Caco-2 (cell line): ENCODE results near the gene FBXO10. TPM values are rescaled to one million over a fixed set of nuclear protein-coding genes. Genes with fewer than 3 reads are reported as not detected.

ENCODE experiments used
- BruUV-seq: library from RNA; stranded (reverse); fragments of 400-500 nt; replicated peaks from 2 replicates; lab custom pipeline; 2021; lab: Mats Ljungman, UMichigan
- CTCF ChIA-PET: fragments of 300-600 bp; sonication (Branson Sonifier 250); formaldehyde crosslinking; loops from one replicate; lab custom pipeline; 2022; ENCODE audit warnings: antibody characterized with exemption; lab: Charles Lee
- POLR2A ChIA-PET: fragments of 300-600 bp; sonication (Branson Sonifier 250); formaldehyde crosslinking; loops from one replicate; lab custom pipeline; 2022; ENCODE audit warnings: antibody characterized with exemption; lab: Charles Lee
- DNase-seq, 2 experiments: peaks; one replicate each; pipeline versions ENCODE4 v3.0.0 to v3.0.0-alpha.2; 2020 to 2022
- H3K27me3 ChIP-seq: replicated peaks from 2 replicates; pipeline ENCODE4 v1.6.0; 2011; ENCODE audit warnings: low read length; ENCODE audit not compliant: control insufficient read depth, insufficient read depth
- H3K36me3 ChIP-seq: 2 replicates; pipeline ENCODE4 v1.5.1; 2011; ENCODE audit warnings: low read length; ENCODE audit not compliant: control insufficient read depth, insufficient read depth
- H3K4me1 ChIP-seq: fragments of 250-450 bp; sonication (Bioruptor Pico); 2 replicates; pipeline ENCODE4 v1.5.1; 2020; ENCODE audit warnings: mild to moderate bottlenecking
- H3K4me3 ChIP-seq: 2 replicates; pipeline ENCODE4 v1.5.1; 2011; ENCODE audit warnings: low read depth, mild to moderate bottlenecking, control low read depth, low read length
- H3K9me3 ChIP-seq: fragments of 250-450 bp; sonication (Bioruptor Pico); 2 replicates; pipeline ENCODE4 v1.5.1; 2020; ENCODE audit warnings: mild to moderate bottlenecking, moderate library complexity
- H3K27ac Mint-ChIP-seq: one replicate; pipeline ENCODE4 v1.8.0; 2022; ENCODE audit warnings: mixed read lengths; ENCODE audit not compliant: unreplicated experiment
- H3K27me3 Mint-ChIP-seq: one replicate; pipeline ENCODE4 v1.8.0; 2022; ENCODE audit warnings: mixed read lengths; ENCODE audit not compliant: insufficient read depth, unreplicated experiment
- H3K36me3 Mint-ChIP-seq: one replicate; pipeline ENCODE4 v1.8.0; 2022; ENCODE audit warnings: mild to moderate bottlenecking, mixed read lengths; ENCODE audit not compliant: insufficient read depth, unreplicated experiment
- H3K4me1 Mint-ChIP-seq: one replicate; pipeline ENCODE4 v1.8.0; 2022; ENCODE audit warnings: low read depth, mixed read lengths; ENCODE audit not compliant: unreplicated experiment
- H3K4me3 Mint-ChIP-seq: one replicate; pipeline ENCODE4 v1.8.0; 2022; ENCODE audit warnings: mild to moderate bottlenecking, moderate library complexity, mixed read lengths; ENCODE audit not compliant: unreplicated experiment
- H3K9me3 Mint-ChIP-seq: one replicate; pipeline ENCODE4 v1.8.0; 2022; ENCODE audit warnings: mixed read lengths; ENCODE audit not compliant: unreplicated experiment
- intact Hi-C: fragments of 100-400 bp; cut with micrococcal nuclease; formaldehyde crosslinking; loops from one replicate; pipeline ENCODE4 v1.10.0; 2022; ENCODE audit not compliant: unreplicated experiment
- total RNA-seq: library from RNA; stranded (reverse); gene quantifications from 2 replicates; pipeline ENCODE4 v1.2.3, GENCODE V29; 2022
- TF ChIP-seq, protein P1 (sequence below), 2 experiments: fragments of 200-600 bp in 1 of 2; IDR thresholded peaks; 1 replicate in 1 of 2; 2 replicates in 1 of 2; pipeline versions ENCODE4 v1.5.1 to v1.8.0; 2011 to 2022; ENCODE audit warnings: antibody characterized with exemption in 1 of 2, control low read depth in 1 of 2, inconsistent platforms in 1 of 2, low read depth in 1 of 2, low read length in 1 of 2, mild to moderate bottlenecking in 1 of 2, moderate library complexity in 1 of 2; ENCODE audit not compliant: insufficient read depth in 1 of 2, severe bottlenecking in 1 of 2, unreplicated experiment in 1 of 2

Gene FBXO10
- total RNA-seq, 1 experiment from 2014 or later, result 6.9 TPM

DNA sequence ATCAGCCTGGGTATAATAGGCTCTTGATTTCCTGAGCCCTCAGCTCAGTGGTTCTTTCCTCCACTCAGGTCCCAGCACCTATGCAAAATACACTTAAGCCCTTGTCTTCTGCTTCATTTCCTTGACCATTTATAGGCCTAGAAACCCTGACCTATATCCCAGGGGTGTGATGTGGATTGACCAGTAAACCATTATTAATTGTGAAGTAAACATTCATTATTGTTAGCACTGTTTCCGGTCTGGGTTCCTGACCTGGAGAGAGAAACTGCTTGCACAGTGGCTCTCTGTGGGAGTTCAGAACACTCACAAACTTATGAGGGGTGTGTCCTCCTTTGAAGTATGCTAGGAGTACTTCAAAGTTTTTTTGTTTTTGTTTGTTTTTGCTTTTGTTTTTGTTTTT, 35.8 kb upstream of the FBXO10 start:
- H3K4me3 ChIP-seq, result no peak overlapping the region
- no peaks in the 10 kb centered on the region for H3K36me3 ChIP-seq
- DNase-seq, result no peak
- no peaks in the 10 kb centered on the region for H3K4me1 ChIP-seq
- H3K9me3 ChIP-seq, result no peaks in the 10 kb centered on the region
- no TSS peak for BruUV-seq
- Mint-ChIP-seq H3K27me3 (peaks cover 10% of the 10 kb centered on the region), H3K36me3 (no peaks in the 10 kb centered on the region), H3K9me3 (no peaks in the 10 kb centered on the region), H3K27ac (no peak overlapping the region), H3K4me3 (no peak overlapping the region), H3K4me1 (no peaks in the 10 kb centered on the region)
- CTCF ChIA-PET, result no interaction called here
- intact Hi-C loops, result no loop called here
- no peaks in the 10 kb centered on the region for H3K27me3 ChIP-seq
- POLR2A ChIA-PET, result no interaction called here
- TF ChIP-seq, protein P1, sequence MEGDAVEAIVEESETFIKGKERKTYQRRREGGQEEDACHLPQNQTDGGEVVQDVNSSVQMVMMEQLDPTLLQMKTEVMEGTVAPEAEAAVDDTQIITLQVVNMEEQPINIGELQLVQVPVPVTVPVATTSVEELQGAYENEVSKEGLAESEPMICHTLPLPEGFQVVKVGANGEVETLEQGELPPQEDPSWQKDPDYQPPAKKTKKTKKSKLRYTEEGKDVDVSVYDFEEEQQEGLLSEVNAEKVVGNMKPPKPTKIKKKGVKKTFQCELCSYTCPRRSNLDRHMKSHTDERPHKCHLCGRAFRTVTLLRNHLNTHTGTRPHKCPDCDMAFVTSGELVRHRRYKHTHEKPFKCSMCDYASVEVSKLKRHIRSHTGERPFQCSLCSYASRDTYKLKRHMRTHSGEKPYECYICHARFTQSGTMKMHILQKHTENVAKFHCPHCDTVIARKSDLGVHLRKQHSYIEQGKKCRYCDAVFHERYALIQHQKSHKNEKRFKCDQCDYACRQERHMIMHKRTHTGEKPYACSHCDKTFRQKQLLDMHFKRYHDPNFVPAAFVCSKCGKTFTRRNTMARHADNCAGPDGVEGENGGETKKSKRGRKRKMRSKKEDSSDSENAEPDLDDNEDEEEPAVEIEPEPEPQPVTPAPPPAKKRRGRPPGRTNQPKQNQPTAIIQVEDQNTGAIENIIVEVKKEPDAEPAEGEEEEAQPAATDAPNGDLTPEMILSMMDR (IDR thresholded peaks at IDR 0.05; ENCODE audit: insufficient read depth in 1 of 2, low read depth in 1 of 2, low read length in 1 of 2, severe bottlenecking in 1 of 2, unreplicated experiment in 1 of 2), result no peak

DNA sequence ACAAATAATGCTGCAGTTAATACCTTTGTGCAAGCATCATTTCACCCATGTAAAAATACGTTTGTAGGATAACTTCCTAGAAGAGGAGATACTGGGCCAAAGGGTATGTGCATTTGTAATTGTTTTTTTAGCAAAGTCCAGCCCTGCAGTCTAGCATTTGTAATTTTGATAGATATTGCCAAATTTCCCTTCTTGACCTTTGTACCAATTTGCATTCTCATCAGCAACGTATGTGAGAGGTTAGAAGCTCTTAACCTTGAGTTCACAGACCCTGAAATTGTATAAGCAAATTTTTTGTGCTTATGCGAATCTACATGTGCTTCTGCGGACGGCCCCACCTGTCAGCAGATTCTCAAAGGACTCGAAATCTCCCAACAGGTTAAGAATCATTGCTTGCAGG, 34.8 kb upstream of the FBXO10 start:
- no peak overlapping the region for H3K27ac Mint-ChIP-seq
- H3K27me3 Mint-ChIP-seq, result peaks cover 10% of the 10 kb centered on the region
- H3K4me3 ChIP-seq, result no peak overlapping the region
- intact Hi-C loops, result no loop called here
- H3K4me3 Mint-ChIP-seq, result no peak overlapping the region
- CTCF ChIA-PET, result no interaction called here
- POLR2A ChIA-PET, result no interaction called here
- H3K27me3 ChIP-seq, result no peaks in the 10 kb centered on the region
- TF ChIP-seq, protein P1 (IDR thresholded peaks at IDR 0.05; ENCODE audit: insufficient read depth in 1 of 2, low read depth in 1 of 2, low read length in 1 of 2, severe bottlenecking in 1 of 2, unreplicated experiment in 1 of 2), result no peak
- H3K9me3 ChIP-seq, result no peaks in the 10 kb centered on the region
- no peaks in the 10 kb centered on the region for H3K4me1 Mint-ChIP-seq
- no peak for DNase-seq
- H3K36me3 ChIP-seq, result no peaks in the 10 kb centered on the region
- no peaks in the 10 kb centered on the region for H3K36me3 Mint-ChIP-seq
- no peaks in the 10 kb centered on the region for H3K4me1 ChIP-seq
- H3K9me3 Mint-ChIP-seq, result no peaks in the 10 kb centered on the region
- no TSS peak for BruUV-seq

DNA sequence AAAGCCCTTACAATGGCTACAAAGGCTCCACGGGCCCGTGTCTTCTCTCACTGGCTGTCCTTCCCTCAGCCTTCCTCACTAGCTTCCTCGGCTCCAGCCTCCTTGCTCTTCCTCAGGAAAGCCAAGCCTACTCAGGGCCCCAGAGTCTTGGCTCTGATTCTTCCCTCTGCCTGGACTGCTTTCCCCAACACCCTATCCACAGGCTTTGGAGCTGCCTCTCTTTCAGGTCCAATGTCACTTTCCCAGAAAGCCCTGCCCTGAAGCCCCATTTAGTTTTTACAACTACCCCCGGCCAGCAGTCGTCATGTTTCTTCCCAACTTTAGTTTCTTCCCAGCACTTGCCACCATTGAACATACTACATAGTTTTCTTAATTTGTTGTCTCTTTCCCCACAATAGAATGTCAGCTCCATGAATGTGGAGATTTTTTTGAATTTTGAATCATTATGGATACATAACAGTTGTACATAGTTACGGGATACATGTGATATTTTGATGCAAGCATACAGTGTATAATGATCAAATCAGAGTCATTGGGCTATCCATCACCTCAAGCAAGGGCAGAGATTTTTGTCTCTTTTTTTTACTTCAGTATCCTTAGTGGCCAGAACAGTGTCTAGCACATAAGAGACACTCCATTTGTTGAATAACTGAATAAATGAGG, 33.7 kb upstream of the FBXO10 start:
- CTCF ChIA-PET, result no interaction called here
- Mint-ChIP-seq H3K27me3 (peaks cover 10% of the 10 kb centered on the region), H3K4me3 (no peak overlapping the region), H3K36me3 (no peaks in the 10 kb centered on the region), H3K9me3 (no peaks in the 10 kb centered on the region), H3K27ac (no peak overlapping the region), H3K4me1 (no peaks in the 10 kb centered on the region)
- H3K9me3 ChIP-seq, result no peaks in the 10 kb centered on the region
- intact Hi-C loops, result no loop called here
- no peaks in the 10 kb centered on the region for H3K27me3 ChIP-seq
- POLR2A ChIA-PET, result no interaction called here
- TF ChIP-seq, protein P1 (IDR thresholded peaks at IDR 0.05; ENCODE audit: insufficient read depth in 1 of 2, low read depth in 1 of 2, low read length in 1 of 2, severe bottlenecking in 1 of 2, unreplicated experiment in 1 of 2), result no peak
- DNase-seq, result no peak
- H3K4me1 ChIP-seq, result no peaks in the 10 kb centered on the region
- no peaks in the 10 kb centered on the region for H3K36me3 ChIP-seq
- no TSS peak for BruUV-seq
- H3K4me3 ChIP-seq, result no peak overlapping the region
